ENCODE measurements around the gene KCTD15.

KCTD15 gene

DNA sequence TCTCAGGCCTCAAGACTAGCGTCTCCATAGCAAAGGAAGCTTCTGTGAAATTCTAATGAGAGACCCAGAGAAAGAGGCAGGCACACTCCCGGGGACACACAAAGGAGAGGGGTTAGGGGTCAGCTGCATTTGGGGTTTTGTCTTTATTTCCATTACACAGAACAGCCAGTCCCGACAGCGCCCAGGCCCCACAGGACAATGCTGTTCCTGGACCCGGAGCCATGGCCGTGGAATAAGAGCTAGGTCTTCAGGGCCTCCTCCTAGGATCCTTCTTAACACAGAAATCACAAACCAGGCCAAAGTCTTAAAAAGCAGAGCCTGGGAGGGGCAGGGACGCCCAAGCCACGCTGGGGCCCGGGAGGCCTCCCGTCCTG lies 22.8 kb downstream of the KCTD15 start:
- no peak for ATAC-seq

DNA sequence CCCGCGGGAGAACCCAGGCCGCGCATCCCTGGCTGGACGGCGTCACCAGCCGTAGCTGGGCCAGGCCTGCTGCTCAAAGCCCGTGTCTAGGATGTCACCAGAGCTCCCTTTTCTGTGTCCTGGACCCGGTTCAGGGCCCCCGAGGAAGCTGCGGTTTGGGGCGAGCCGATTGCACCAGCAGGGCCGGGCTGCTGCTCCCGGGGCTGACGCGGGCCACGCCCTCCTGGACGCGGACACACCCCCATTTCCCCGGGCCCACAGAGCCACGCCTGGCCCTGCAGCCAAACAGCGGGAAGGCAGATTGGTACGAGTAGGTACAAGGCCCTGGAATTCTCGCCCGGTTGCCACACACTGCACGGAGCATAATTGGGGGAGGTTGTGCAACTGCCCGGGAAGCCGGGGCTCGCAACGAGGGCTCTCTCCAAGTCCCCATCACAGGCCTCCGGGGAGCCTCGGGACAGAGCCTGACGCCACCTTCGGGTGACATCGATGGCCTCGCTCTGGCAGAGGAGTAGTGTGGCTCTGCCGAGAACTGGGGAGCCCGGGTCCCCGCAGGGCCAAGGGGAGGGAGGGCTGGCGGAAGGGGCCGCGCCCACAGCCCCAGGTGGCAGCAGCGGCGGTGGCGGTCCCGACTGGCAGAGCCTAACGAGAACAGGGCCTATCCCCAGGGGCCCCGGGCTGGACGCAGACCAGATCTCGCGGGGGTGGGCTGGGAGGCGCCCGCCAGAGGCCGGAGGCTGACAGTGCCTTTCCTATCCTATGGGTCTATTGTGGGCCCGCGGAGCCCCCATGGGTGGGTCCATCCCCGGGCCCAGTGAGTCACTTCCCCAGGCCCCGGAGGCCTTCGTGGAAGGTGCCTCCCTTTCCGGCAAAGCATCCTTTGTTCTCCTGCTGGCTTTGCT lies 23.5 kb downstream of the KCTD15 start:
- no peak for ATAC-seq
- no peak for TF ChIP-seq TSHZ2 (CRISPR knock-in tag; IDR thresholded peaks at IDR 0.05)
- no peak for TF ChIP-seq TOX (CRISPR knock-in tag; IDR thresholded peaks at IDR 0.05; ENCODE audit: borderline replicate concordance)
- no peak for TF ChIP-seq ZC3H10 (CRISPR knock-in tag; IDR thresholded peaks at IDR 0.05)
- no peak for TF ChIP-seq OSR1 (CRISPR knock-in tag; IDR thresholded peaks at IDR 0.05)
- TF ChIP-seq, protein P1, sequence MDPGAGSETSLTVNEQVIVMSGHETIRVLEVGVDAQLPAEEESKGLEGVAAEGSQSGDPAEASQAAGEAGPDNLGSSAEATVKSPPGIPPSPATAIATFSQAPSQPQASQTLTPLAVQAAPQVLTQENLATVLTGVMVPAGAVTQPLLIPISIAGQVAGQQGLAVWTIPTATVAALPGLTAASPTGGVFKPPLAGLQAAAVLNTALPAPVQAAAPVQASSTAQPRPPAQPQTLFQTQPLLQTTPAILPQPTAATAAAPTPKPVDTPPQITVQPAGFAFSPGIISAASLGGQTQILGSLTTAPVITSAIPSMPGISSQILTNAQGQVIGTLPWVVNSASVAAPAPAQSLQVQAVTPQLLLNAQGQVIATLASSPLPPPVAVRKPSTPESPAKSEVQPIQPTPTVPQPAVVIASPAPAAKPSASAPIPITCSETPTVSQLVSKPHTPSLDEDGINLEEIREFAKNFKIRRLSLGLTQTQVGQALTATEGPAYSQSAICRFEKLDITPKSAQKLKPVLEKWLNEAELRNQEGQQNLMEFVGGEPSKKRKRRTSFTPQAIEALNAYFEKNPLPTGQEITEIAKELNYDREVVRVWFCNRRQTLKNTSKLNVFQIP (CRISPR knock-in tag; IDR thresholded peaks at IDR 0.05; ENCODE audit: borderline replicate concordance, low read depth) = no peak
- no peak for TF ChIP-seq ZNF70 (CRISPR knock-in tag; IDR thresholded peaks at IDR 0.05)
- TF ChIP-seq CSDC2 (CRISPR knock-in tag; IDR thresholded peaks at IDR 0.05) = no peak

More for the DNA sequence above, 22.8 kb downstream of the KCTD15 start:
- TF ChIP-seq, protein P1 (CRISPR knock-in tag; IDR thresholded peaks at IDR 0.05; ENCODE audit: borderline replicate concordance, low read depth) = no peak
- TF ChIP-seq GLIS3 (CRISPR knock-in tag; IDR thresholded peaks at IDR 0.05) (no peak), PPARA (CRISPR knock-in tag; IDR thresholded peaks at IDR 0.05; ENCODE audit: borderline replicate concordance) (no peak), ZC3H10 (CRISPR knock-in tag; IDR thresholded peaks at IDR 0.05) (no peak), ZFP3 (CRISPR knock-in tag; IDR thresholded peaks at IDR 0.05) (no peak), CSDC2 (CRISPR knock-in tag; IDR thresholded peaks at IDR 0.05) (no peak), ISL1 (CRISPR knock-in tag; IDR thresholded peaks at IDR 0.05) (no peak), RARB (CRISPR knock-in tag; IDR thresholded peaks at IDR 0.05) (no peak), TOX (CRISPR knock-in tag; IDR thresholded peaks at IDR 0.05; ENCODE audit: borderline replicate concordance) (no peak), TSHZ2 (CRISPR knock-in tag; IDR thresholded peaks at IDR 0.05) (no peak), TCF4 (CRISPR knock-in tag; IDR thresholded peaks at IDR 0.05; ENCODE audit: borderline replicate concordance) (no peak), ZFP30 (CRISPR knock-in tag; IDR thresholded peaks at IDR 0.05) (no peak), ZNF565 (CRISPR knock-in tag; conservative IDR thresholded peaks at IDR 0.05; ENCODE audit: low read depth) (no peak), ESRRG (CRISPR knock-in tag; IDR thresholded peaks at IDR 0.05) (no peak)
- TF ChIP-seq, protein P2, sequence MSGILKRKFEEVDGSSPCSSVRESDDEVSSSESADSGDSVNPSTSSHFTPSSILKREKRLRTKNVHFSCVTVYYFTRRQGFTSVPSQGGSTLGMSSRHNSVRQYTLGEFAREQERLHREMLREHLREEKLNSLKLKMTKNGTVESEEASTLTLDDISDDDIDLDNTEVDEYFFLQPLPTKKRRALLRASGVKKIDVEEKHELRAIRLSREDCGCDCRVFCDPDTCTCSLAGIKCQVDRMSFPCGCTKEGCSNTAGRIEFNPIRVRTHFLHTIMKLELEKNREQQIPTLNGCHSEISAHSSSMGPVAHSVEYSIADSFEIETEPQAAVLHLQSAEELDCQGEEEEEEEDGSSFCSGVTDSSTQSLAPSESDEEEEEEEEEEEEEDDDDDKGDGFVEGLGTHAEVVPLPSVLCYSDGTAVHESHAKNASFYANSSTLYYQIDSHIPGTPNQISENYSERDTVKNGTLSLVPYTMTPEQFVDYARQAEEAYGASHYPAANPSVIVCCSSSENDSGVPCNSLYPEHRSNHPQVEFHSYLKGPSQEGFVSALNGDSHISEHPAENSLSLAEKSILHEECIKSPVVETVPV (CRISPR knock-in tag; IDR thresholded peaks at IDR 0.05) = no peak

- no peak for ATAC-seq
- TF ChIP-seq, protein P2 (CRISPR knock-in tag; IDR thresholded peaks at IDR 0.05) = no peak
- no peak for TF ChIP-seq CSDC2 (CRISPR knock-in tag; IDR thresholded peaks at IDR 0.05)
- TF ChIP-seq ZFP3 (CRISPR knock-in tag; IDR thresholded peaks at IDR 0.05) = no peak
- no peak for TF ChIP-seq ESRRG (CRISPR knock-in tag; IDR thresholded peaks at IDR 0.05)
- no peak for TF ChIP-seq RARB (CRISPR knock-in tag; IDR thresholded peaks at IDR 0.05)
- TF ChIP-seq TSHZ2 (CRISPR knock-in tag; IDR thresholded peaks at IDR 0.05) = no peak
- no peak for TF ChIP-seq ZFP30 (CRISPR knock-in tag; IDR thresholded peaks at IDR 0.05)
These were observed 25.2 kb downstream of the KCTD15 start for GRCh38 chr19:33821871-33822270.
